Urinary bladder (tissue), 4 donors: ENCODE data around the gene SPA17. TPM values are rescaled to one million over a fixed set of nuclear protein-coding genes. Genes with fewer than 3 reads are reported as not detected.
A peak's percentile ranks its signal among the peaks of the same experiment; 100 is the strongest.

Source experiments
- DNase-seq: peaks from one replicate; pipeline ENCODE4 v3.0.0-alpha.2; 2015; ENCODE audit errors: extremely low spot score
- H3K27ac ChIP-seq: one replicate; pipeline ENCODE4 v1.5.1; 2013; ENCODE audit warnings: low read depth, mild to moderate bottlenecking, moderate library complexity
- H3K36me3 ChIP-seq: one replicate; pipeline ENCODE4 v1.6.1; 2013; ENCODE audit warnings: mild to moderate bottlenecking, moderate library complexity; ENCODE audit not compliant: insufficient read depth
- H3K4me1 ChIP-seq: one replicate; pipeline ENCODE4 v1.6.1; 2013; ENCODE audit warnings: mild to moderate bottlenecking, moderate library complexity; ENCODE audit not compliant: insufficient read depth
- H3K4me3 ChIP-seq: one replicate; pipeline ENCODE4 v1.5.1; 2013; ENCODE audit warnings: low read depth, low read length
- WGBS: extraction: QIAGEN DNeasy Blood & Tissue Kit; methylation state at CpG from one replicate; pipeline ENCODE4 v1.1.7; 2013; 5-methylcytosine and 5-hydroxymethylcytosine counted together
- polyA plus RNA-seq: library from polyadenylated mRNA; stranded (reverse); fragments of 200-250 nt; gene quantifications from one replicate; pipeline ENCODE4 v1.2.3, GENCODE V29; 2013
- total RNA-seq: library from RNA; depleted of rRNA; stranded (reverse); fragments of >200 nt; gene quantifications from one replicate; pipeline ENCODE4 v1.2.3, GENCODE V29; 2014
- donor health status: healthy with polysubstance abuse.
- donor health status: healthy.

SPA17 gene
- total RNA-seq (5.7 TPM), polyA plus RNA-seq (4.4 TPM)

DNA sequence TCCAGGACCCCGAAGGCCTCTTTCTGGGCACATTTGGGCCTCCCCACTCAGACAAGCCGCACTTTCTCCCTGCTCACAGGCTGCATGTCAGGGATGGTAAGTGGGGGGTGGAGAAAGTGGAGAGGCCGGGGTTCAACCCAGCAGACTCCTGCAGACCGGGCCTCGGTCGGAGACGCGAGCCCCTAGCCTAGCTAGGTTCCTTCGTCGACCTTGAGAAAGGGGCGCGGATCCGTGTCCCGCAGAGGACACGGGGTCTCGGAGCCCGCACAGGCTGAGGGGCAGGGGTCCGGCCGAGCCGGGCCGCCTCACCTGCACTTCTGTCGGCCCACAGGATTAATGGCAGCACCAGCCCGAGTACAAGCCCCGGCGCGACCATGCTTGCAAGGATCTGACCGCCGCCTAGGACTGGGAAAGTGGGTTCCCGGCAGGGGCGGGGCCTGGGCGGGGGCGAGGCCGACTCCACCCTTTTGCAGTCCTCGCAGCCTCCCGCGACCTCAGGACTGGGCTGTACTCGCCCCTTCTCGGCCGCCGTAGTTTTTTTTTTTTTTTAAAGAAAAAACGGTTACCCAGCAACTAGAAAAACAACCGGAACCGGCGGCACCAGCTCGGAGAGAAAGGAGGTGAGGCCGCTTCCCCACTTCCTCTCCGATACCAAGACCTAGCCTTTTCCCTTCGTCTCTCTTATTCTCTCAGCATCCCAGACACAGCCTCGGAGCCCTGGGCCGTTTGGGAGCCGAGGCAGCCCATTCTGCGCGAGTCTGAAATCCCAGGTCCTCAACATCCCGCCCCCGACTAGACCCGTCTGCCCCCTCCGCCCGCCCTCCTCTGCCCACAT is at the start of gene SPA17, which contains the start of gene SIAE:
TSS of gene SPA17 (plus strand) at position 572 of the 835 bp plus-strand sequence. CDS start 1,361 bp downstream, outside the sequence.
TSS of gene SIAE (minus strand) at position 407 of the 835 bp plus-strand sequence. CDS start at position 376, 31 bp downstream.
- peak within 1 kb of the TSS; percentile 64 for H3K27ac ChIP-seq
- H3K4me1 ChIP-seq = no peaks in the 10 kb centered on the region
- peak within 1 kb of the TSS; percentile 78 for H3K4me3 ChIP-seq
- under 1% methylated on average over 58 of the region's 58 CpGs for WGBS
- H3K36me3 ChIP-seq = no peaks in the 10 kb centered on the region
- peak; percentile 87 for DNase-seq

DNA sequence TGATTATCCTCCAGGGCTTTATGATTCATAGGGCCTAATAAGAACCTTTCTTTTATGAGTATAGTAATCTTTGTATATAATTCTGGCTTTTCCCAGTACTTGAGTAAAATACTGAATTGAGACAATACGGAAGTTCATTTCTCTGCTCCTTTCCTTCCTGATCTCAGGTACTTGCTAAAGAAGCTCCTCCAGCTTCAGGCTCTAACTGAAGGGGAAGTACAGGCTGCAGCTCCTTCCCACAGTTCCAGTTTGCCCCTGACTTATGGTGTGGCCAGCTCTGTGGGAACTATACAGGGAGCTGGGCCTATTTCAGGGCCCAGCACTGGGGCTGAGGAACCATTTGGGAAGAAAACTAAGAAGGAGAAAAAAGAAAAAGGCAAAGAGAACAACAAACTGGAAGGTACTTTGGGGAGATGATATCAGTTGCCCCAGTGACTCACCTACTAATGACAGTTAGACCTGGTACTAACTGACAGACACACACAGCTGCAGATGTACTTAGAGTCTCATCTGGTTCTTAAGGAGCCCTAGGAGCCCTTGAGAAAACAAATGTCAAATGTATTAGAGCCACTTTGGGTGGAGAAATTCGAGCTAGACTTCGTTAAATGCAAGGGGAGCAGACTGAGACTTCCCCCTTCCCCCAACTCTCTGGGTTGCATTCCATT is 48.1 kb upstream of the SPA17 start:
- DNase-seq = no peak

DNA sequence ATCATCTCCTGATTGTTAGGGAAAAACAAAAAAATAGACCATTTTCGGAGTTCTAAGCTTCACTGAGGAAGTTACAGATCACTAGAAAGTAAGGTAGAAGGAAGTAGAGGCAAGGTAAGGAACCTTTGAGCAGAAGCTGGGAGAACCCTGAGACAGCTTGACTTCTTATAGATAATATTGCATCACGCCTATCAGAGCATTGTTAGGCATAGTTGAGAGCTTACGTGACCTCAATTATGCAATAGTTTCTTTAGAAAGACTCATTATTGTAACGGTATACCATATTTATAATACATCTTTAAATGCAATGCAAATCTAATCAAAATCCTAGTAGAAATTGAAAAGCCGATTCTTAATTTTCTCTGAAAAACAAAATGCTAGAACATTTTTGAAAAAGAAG is 46.2 kb upstream of the SPA17 start:
- DNase-seq = no peak
- H3K36me3 ChIP-seq = peaks cover 6% of the 10 kb centered on the region
- no peak overlapping the region for H3K27ac ChIP-seq
- 92% methylated on average over 5 of the region's 5 CpGs for WGBS
- H3K4me1 ChIP-seq = no peaks in the 10 kb centered on the region
- no peak overlapping the region for H3K4me3 ChIP-seq

More for the DNA sequence above, 48.1 kb upstream of the SPA17 start:
- Histone ChIP-seq H3K4me1 (no peaks in the 10 kb centered on the region), H3K4me3 (no peak overlapping the region), H3K27ac (no peak overlapping the region), H3K36me3 (peaks cover 4% of the 10 kb centered on the region)
- 93% methylated on average over 3 of the region's 3 CpGs for WGBS

DNA sequence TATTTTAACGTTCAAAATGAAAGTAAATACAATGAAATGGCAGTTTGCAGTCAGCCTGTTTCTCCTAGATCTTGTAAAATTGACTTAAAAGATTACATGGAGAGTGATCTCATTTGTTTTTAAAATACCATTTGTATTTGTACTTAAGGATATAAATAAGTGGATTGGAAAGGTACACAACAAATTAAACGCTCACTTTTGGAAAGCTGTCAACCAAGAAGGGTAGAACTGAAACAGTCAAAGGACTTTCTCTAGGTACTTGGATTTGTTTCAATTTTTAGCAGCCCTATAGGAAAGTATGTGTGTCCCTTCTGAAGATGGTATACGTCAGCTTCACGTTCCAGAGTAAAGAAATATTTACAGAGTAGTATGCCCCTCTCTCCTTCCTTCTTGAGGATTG is 43.7 kb upstream of the SPA17 start:
- WGBS = 80% methylated on average over 4 of the region's 4 CpGs
- Histone ChIP-seq H3K36me3 (peaks cover 8% of the 10 kb centered on the region), H3K27ac (no peak overlapping the region), H3K4me3 (no peak overlapping the region), H3K4me1 (no peaks in the 10 kb centered on the region)
- no peak for DNase-seq

DNA sequence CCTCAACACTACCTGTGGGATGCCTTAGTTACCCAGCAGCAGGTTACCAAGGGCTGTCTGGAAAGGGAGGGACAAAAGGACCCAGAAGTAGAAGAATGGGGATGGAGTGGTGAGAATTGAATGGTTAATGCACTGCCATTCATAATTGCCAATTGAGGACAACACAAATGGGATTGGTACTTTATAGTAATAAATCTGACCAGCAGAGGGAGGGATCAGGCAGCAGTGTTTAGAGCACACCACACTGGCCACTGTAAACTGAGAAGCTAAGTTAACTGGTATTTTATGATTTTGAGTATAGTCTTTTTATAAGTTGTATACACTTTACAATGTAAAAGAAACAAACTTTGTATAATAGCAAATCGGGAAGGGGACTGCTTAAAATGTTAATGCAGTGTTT is 40.3 kb upstream of the SPA17 start:
- WGBS = 91% methylated on average over 1 of the region's 1 CpG
- H3K4me3 ChIP-seq = no peak overlapping the region
- peaks cover 6% of the 10 kb centered on the region for H3K36me3 ChIP-seq
- no peaks in the 10 kb centered on the region for H3K4me1 ChIP-seq
- H3K27ac ChIP-seq = no peak overlapping the region
- DNase-seq = no peak

DNA sequence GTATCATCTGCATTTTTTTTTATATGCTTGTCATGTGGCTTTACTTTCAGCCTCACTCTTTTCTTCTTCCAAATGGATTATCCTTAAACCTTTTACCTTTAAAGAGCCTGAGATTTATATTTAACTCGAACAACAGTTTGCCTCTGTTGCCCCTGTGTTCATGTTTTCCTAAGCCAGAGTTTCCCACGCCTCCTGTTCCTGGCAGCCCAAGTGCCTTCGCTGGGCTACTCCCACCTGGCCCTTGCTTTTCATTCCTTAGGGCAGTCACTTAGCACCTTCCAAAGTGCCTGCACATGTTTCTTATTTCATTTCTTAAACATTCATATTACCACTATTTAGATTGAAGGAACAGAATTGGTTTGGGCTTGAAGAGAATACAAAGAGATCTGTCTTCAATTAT is 37.8 kb upstream of the SPA17 start:
- no peak for DNase-seq
- H3K36me3 ChIP-seq = peaks cover 4% of the 10 kb centered on the region
- WGBS = 74% methylated on average over 3 of the region's 3 CpGs
- no peak overlapping the region for H3K4me3 ChIP-seq
- H3K27ac ChIP-seq = no peak overlapping the region
- H3K4me1 ChIP-seq = no peaks in the 10 kb centered on the region

DNA sequence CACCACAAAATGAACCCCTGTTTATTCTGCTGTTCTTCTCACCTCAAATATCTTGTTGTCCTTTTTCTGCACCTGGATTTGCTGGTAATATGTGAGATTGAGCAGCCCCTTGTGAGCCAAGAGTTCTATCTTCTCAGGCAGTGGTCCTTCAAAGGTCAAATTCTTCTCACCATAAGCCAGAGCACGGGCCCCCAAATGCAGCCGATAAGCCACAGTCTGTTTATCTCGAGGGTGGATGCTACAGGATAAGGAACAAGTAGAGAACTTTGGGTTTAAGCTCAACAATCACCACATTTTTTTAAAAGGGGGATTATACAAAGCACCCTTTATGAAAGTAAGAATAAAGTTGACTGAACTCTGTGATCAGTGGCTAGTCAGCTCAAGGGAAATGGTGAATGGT is 35.2 kb upstream of the SPA17 start:
- WGBS = 75% methylated on average over 3 of the region's 3 CpGs
- Histone ChIP-seq H3K27ac (no peak overlapping the region), H3K4me3 (no peak overlapping the region), H3K4me1 (no peaks in the 10 kb centered on the region), H3K36me3 (no peaks in the 10 kb centered on the region)
- DNase-seq = no peak

DNA sequence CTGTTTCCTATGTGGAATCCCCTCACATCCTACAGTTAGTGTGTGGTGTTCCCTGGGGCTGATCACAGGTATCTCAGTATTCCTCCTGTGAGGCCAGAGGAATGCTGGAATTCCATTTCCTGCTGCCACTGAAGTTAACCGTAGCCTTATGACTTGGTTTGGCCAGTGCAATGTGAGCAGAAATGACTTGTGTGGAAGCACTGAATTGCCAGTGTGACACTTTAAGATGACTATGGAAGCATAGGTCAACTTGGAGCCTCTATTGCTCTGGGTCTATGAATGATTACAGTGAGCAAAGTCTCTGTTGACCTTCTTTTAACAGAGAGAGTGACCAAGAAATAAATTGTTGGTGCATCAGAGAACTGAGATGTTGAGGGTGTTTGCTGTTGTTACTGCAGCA is 34.5 kb upstream of the SPA17 start:
- WGBS = 86% methylated on average over 1 of the region's 1 CpG
- no peak for DNase-seq
- Histone ChIP-seq H3K36me3 (no peaks in the 10 kb centered on the region), H3K4me3 (no peak overlapping the region), H3K27ac (no peak overlapping the region), H3K4me1 (no peaks in the 10 kb centered on the region)

DNA sequence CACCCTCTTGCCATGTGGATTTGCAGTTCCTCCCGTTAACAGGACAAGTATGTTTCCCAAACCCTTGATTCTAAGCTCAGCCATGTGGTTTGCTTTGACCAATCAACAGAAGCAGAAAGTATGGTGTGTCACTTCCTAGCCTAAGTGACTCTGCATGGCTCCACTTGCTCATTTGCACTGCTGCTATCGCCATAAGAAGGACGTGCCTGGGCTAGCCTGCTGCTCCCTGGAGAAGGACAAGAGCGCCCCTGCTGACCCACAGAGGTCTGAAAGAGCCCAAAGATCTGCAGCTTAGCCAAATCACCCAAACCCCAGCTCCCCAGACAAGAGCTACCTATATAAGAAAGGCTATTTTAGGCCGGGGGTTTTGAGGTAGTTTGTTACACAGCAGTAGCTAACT is 33.0 kb upstream of the SPA17 start:
- H3K27ac ChIP-seq = no peak overlapping the region

DNA sequence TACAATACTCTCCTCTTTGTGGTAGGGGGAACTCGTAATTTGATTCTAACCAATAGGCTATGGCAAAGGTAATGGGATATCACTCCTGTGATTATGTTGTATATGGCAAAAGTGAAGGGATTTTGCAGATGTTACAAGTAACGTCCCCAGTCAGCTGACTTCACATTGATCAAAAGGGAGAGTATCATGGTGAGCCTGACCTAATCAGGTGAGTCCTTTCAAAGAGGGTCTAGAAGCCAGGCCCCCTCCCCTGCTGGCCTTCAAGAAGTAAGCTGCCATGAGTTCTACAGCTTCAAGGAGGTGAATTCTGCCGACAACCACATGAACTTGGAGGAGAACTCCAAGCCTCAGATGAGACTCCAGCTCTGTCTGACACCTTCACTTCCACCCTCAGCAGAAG is 31.1 kb upstream of the SPA17 start:
- H3K36me3 ChIP-seq = no peaks in the 10 kb centered on the region
- DNase-seq = no peak
- no peak overlapping the region for H3K4me3 ChIP-seq
- no peak overlapping the region for H3K27ac ChIP-seq
- H3K4me1 ChIP-seq = no peaks in the 10 kb centered on the region
- WGBS = 91% methylated on average over 3 of the region's 3 CpGs

More for the DNA sequence above, 33.0 kb upstream of the SPA17 start:
- DNase-seq = no peak
- WGBS = 84% methylated on average over 5 of the region's 5 CpGs
- H3K4me3 ChIP-seq = no peak overlapping the region
- H3K36me3 ChIP-seq = no peaks in the 10 kb centered on the region
- H3K4me1 ChIP-seq = no peaks in the 10 kb centered on the region

DNA sequence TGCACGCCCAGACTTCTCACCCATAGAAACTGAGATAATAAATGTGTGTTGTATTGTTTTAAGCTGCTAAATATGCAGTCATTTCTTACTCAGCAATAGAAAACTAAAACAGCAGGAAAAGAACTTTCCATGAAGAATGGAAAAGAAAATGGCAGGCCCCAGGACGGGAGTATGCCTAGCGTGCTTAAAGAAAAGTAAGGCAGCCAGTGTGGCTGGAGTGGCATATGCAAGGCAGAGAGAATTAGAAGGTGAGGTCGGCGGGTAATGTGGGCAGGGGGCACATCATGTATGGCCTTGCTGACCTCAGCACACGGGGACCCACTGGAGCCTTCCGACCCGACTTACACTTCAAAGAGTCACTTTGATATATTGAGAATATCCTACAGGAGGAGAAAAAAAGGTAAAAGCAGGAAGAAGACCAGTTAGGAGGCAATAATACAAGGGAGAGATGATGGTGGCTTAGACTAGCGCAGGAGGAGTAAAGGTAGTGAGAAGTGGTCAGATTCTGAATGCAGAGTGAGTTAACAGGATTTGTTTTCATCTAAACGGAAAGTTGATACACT is 30.6 kb upstream of the SPA17 start:
- no peak overlapping the region for H3K27ac ChIP-seq
- WGBS = 81% methylated on average over 10 of the region's 10 CpGs
- DNase-seq = no peak
- H3K4me3 ChIP-seq = no peak overlapping the region
- H3K4me1 ChIP-seq = no peaks in the 10 kb centered on the region
- no peaks in the 10 kb centered on the region for H3K36me3 ChIP-seq

DNA sequence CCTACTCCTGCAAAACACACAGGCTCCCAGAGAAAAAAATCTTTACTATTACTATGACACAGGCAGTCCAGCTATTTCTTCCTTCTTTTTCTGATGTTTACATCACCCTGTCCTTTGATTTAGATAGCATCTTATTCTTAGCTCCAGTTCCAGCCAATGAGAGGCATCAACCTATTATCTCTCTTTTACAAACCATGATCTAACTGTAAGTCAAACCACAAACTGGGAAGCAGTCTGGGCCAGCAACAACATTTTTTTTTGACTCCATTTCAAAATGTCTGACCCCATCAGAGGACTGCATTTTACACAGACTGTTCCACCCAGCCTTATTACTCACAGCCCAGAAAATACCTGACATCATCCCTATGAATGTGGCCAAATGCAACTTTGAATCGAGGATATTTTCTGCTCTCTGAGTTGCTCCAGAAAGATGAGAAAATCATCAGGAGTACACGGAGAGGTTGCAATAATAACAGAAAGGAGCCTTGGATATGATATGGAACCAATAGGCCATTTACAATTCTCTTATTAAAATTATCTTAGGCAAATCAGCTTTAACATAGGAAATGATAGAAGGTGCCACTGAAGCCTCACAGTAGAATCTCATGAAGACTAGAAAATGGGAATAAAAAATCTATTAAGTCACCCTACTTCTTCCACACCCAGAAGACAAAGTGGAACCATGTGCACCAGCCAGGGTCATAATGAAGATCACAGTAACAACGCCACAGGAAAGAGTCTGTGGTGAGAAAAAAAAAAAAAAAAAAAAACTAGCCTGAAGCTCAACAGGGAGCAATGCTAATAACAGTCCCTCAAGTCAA is 29.9 kb upstream of the SPA17 start:
- Histone ChIP-seq H3K4me1 (no peaks in the 10 kb centered on the region), H3K4me3 (no peak overlapping the region), H3K27ac (no peak overlapping the region), H3K36me3 (peaks cover 2% of the 10 kb centered on the region)
- WGBS = 28% methylated on average over 3 of the region's 3 CpGs
- DNase-seq = no peak
